GM18498 (cell line): ENCODE data around the gene BTD.
A peak's percentile ranks its signal among the peaks of the same experiment; 100 is the strongest.
"Not testable (repeated sequence)": the region's sequence is repeated elsewhere in the genome, so short reads cannot be mapped to it uniquely, and the experiment has no call there.

Experiments used
- ATAC-seq: cut with Tn5 transposase; IDR thresholded peaks from one replicate; pipeline ENCODE4 v1.9.1; 2021; ENCODE audit warnings: mild to moderate bottlenecking, moderate library complexity; ENCODE audit not compliant: unreplicated experiment

The BTD gene

DNA sequence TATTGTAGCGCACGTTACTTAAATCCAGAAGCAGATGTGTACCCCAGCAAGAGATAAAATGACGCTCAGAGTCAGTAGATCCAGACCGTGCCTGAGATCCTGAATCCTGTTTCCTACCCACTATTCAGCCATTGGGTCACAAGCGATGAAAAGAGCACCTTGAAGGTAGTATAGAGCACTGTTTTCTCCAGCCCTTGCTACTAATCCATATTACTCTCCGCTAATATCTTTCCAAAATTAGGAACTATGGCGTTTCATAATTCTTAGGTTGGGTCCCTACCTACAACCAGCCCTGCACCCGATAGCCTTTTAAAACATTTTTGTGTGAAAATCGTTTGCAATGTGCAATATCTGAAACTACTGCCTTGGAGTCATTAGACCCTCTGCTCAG is 596 bp downstream of the BTD start:
- ATAC-seq = peak; percentile 13

DNA sequence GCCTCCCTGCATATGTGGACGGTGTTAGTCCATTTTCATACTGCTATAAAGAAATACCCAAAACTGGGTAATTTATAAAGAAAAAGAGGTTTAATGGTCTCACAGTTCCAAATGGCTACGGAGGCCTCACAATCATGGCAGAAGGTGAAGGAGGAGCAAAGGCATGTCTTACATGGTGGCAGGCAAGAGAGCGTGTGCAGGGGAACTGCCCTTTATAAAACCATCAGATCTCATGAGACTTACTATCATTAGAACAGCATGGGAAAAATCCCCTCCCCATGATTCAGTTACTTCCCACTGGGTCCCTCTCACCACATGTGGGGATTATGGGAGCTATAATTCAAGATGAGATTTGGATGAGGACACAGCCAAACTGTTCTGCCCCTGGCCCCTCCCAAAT is 1.3 kb downstream of the BTD start:
- ATAC-seq = not testable (repeated sequence)

DNA sequence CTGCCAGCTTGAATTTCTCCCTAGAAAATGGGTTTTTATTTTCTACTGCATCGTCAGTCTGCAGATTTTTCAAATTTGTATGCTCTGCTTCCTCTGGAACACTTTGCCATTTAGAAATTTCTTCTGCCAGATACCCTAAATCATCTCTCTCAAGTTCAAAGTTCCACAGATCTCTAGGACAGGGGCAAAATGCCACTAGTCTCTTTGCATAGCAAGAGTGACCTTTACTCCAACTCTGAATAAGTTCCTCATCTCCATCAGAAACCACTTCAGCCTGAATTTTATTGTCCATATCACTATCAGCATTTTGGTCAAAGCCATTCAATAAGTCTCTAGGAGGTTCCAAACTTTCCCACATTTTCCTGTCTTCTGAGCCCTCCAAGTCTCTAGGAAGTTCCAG is 3.0 kb downstream of the BTD start:
- ATAC-seq = not testable (repeated sequence)

DNA sequence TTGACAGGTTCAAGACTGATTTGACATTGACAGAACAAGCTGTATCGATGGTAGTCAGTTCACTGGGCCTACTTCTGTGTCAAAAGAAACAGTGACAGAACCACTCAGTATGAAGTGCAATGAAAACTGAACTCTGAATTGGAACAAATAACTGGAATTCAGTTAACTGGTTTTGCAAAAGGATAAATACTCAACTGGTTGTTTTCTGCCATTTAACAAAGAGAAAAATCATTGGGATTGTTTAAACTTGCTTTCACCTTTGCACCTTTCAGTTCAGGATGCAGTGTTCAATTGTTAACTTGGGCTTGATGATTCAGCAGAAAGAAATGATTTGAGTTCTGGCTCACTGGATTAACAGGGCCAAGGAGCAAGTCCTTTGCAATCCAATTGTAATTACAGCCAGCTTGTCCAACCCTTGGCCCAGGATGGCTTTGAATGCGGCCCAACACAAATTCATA is 4.9 kb downstream of the BTD start:
- ATAC-seq = no peak

DNA sequence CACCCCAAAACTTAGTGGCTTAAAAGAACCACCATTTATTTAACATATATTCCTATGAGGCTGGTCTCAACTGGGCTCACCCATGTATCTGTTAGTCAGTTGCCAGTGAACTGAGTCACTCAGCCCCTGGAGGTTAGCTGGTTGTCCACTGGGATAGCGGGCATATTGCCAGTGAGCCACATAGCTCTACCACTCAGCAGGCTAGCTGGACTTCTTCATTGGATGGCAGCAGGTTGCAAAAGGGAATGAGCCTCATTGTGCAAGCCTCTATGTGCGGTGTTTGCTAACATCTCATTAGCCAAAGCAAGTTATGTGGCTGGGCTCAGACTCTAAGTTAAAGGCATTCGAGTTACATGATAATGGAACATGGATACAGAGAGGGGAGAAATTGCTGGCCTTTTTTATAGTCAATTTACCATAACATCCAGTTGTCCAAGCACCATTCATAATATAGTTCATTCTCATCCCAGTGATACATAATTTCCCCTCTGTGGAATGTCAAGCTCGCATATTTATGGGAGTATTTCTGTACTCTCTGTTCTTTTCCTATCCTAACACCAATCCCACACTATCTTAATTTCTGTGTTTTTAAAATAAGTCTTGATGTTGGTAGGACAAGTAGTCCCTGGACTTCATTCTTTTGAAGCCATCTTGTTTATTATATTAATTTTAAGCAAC is 8.7 kb downstream of the BTD start:
- no peak for ATAC-seq

DNA sequence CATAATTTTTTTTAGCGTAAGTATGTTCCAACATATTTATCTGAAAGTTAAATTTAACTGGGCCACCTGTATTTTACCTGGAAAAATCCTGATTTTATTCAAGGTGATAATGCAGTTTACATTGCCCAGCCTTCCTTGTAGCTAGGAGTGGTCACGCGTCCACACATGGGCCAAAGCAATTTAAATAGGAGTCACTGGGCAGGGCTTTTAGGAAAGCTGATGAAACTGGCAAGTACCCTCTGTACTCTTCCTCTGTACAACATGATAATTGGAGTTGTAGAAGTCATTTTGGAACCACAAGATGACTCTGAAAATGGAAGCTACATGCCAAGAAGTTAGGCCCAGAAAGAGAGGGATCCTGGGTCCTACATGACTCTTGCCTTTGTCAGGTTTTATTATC is 9.5 kb downstream of the BTD start:
- ATAC-seq = no peak

DNA sequence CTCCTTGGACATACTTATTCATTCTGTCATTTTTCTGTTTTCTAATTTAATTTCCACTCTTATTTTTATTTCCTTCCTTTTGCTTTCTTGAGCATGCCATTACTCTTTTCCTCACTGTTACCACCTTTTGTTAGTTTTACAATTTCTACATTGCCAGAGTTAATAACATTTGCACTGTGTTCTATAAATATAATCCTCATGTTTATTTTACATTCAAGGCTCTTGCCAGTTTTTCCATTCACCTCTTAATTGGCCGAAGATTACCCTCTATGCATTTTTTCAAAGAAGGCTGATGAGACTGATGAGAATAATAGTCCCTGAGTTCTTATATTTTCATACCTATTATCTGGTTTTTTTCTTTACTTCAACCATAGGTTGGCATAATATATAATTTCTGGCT is 10.5 kb downstream of the BTD start:
- ATAC-seq = no peak

DNA sequence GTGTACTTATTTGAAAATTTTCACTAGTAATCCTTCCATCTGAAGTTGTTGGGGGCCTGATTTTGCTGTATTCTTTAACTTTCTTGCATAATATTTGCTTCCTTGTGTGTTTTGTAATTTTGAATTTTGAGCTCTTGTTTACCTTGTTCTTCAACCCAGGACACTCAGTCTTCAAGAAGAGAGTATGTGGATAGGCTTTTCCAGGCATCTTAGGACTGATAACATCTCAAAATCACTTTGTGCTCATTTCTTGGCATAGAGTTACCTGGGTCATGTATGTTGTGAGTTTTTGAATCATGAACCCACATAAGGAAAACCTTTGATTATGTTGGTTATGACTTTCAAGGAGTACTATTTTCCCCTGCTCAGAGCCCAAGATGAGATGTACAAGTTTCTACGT is 13.4 kb downstream of the BTD start:
- no peak for ATAC-seq

DNA sequence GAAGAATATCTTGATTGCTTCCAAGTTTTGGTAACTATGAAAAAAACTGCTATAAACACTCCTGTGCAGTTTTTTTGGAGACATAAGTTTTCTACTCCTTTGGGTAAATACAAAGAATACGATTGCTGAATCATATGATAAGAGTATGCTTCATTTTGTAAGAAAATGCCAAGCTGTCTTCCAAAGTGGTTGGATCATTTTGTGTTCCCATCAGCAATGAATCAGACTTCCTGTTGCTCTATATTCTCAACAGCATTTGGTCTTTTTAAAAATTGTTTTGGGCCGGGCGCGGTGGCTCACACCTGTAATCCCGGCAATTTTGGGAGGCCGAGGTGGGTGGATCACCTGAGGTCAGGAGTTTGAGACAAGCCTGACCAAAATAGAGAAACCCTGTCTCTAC is 14.5 kb downstream of the BTD start:
- ATAC-seq = no peak

DNA sequence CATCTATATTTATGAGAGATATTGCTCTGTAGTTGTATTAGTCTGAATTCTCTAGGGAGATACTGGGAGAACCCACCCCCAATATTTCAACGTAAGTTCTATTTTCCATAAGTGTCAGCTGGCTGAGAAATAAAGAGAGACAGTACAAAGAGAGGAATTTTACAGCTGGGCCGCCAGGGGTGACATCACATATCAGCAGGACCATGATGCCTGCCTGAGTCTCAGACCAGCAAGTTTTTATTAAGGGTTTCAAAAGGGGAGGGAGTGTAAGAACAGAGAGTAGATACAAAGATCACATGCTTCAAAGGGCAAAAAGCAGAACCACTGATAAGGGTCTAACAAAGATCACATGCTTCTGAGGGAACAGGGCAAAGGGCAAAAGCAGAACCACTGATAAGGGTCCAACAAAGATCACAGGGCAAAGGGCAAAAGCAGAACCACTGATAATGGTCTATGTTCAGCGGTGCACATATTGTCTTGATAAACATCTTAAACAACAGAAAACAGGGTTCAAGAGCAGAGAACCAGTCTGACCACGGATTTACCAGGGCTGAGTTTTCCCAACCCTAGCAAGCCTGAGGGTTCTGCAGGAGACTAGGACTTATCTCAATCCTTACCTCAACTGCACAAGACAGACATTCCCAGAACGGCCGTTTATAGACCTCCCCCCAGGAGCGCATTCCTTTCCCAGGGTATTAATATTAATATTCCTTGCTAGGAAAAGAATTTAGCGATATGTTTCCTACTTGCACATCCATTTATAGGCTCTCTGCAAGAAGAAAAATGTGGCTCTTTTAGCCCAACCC is 18.3 kb downstream of the BTD start:
- not testable (repeated sequence) for ATAC-seq

DNA sequence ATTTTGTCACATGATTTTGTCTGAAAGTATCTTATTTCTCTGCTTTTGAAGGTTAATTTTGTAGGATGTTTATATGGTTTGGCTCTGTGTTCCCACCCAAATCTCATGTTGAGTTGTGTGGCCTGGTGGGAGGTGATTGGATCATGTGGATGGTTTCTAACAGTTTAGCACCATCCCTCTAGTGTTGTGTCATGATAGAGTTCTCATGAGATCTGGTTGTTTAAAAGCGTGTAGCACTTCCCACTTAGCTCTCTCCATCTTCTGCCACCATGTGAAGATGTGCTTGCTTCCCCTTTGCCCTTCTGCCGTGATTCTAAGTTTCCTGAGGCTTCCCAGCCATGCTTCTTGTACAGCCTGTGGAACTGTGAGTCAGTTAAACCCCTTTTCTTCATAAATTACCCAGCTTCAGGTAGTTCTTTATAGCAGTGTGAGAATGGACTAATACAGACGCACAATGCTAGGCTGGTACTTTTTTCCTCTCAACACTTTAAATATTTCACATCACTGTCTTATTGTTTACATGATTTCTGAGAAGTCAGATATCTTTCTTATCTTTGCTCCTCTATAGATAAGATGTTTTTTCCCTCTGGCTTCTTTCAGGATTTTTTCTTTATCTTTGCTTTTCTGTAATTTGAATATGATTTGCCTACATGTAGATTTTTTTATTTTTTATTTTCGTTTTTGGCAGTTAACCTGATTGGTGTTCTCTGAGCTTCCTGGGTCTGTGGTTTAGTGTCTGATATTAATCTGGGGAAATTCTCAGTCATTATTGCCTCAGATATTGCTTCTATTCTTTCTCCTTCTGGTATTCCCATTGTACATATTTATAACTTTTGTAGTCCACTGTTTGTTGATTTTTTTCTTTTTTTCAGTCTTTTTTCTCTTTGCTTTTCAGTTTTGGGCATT is 22.2 kb downstream of the BTD start:
- no peak for ATAC-seq

DNA sequence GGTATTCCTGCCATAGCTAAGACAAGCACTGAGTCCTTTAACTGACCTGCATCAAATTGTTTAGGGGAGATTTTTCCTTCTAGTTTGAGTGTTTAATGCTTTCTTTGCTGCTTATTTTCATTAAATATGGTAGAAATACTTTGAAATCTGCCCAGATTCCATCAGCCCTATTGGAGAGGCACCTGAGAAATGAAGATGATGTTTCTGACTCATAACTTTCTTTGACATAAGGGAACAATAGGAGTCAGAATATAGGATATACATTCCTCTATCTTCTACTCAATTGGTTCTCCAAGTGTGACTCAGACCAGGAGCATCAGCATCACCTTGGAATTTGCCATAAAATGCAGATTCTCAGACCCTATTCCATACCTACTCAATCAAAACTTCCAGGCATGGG is 27.4 kb downstream of the BTD start:
- no peak for ATAC-seq

DNA sequence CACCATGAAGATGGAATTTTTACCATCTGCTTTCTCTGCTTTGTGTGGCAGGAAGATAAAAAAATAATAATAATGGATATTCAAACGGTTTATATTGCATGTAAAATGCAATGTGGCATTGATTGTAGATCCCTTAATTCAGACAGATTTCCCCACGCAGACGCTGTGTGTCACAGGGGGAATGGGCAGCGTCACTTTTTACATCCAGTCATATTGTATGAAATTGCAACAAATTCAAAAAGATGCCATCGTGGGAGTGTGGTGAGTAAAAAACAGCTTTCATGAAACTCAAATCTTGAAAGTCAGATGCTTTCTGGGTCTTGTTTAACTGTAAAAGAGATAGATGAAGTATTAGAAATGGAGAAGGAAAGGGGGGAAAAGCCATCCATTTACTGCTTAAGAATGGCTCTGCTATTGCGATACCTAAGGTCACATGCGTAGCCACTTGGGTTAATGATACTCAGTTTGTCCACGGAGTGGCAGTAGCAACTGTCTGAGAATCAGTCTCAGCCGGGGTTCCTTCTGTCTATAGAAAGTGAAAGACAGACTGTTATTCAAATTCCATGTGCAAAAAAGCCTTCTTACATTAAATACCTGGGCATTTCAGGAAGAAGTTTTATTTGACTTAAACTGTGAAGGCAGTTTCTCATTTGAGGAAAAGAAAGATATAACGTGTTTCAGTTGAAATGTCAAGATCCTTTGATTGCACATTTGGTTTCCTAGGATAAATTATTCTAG is 28.5 kb downstream of the BTD start:
- ATAC-seq = peak; percentile 98

DNA sequence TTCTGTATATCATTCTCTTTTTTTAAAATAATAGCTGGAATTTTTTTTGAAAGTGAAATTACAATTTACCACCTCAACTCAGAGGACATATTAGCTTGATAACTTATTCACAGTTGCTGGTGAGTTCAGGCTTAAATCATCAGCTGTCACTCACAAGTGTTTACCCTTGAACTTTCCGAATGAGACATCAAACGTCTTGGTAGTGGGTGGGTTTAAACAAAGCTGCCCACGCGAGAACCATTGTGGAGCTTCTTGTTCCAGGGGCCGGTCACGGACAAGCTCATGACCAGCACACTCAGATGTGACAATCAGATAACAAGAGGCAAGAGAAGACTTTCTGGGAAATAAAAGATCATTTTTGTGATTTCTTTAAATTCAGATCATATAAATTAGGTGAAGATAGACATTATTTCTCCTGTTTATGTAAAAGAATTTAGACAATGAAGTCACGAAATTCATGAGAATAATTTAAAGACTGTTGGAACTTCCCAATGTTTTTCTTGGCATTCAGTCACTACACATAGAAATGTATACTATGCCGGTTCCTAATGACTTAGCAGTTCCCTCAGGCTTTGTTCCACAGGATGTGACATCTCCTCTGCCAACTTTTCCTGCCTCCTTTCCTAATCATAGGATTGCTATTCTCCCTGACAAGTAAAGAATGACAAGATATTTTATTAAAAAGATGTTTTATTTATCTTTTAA is 29.3 kb downstream of the BTD start:
- peak; percentile 53 for ATAC-seq

DNA sequence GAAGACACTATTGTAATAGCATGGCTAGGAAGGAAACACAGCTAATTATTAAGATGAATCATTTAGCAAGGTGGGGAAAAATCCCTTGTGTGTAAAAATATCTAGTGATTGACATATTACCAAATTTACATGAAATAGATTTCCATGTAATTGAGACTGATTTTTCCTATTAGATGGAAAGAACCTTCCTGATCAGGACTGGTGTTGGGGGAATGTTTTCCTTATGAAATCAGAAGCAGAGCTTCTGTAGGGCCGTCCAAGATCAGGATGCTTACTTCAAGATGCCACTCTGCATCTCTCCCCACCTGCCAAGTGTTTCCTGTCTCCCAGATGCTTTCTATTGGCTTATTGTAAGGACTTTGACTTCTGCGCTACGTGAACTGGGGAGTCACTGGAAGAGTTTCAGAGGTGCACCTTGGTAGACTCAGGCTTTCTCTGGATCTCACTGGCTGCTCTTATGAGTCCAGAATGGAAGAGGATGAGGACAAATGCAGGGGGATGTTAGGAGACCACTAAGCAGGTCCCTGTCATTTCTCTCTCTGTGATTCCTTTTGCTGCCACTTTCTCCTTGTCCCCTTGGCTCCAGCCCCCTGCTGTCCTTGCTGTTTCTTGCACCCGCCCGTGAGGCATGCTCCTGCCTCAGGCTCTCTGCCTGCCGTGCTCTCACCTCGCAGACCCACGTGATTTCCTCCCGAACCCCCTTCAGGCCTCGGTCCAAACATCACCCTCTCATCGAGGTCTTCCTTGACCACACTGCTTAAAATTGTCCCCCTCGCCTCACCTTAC is 30.1 kb downstream of the BTD start:
- no peak for ATAC-seq

DNA sequence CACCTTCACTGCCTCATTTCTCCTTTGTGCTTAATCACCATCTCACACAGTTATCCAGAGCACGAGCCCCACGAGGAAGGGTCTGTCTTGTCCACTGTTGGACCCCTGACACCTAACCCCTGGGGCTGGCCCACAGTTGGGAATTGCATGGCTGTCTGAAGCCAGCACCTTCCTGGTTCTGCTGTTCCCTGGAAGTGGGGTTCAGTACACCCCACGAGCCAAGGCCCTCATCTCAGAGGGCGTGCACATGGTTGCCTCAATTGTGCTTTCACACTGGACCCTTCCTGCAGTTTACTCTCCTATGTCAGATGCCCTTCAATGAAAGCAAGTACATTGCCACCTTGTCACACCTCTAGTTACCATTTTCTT is 30.7 kb downstream of the BTD start:
- ATAC-seq = no peak

DNA sequence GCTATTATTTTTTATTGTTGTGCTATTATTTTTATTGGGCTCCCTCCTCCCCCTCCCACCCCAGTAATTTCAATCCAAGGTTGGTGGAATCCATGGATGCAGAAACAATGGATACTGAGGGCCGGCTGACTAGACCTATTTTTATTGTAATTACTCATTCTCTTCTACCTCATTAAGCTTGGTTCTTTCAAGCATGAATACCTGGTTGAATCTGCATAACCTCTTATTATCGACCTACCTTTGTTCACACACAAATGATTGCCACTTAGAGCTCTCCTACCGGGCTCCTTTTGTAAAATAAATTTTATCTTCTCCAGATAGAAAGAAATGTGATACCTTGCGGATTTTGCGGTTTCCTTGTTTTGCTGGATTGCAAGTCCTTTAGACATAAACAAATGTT is 31.6 kb downstream of the BTD start:
- no peak for ATAC-seq

DNA sequence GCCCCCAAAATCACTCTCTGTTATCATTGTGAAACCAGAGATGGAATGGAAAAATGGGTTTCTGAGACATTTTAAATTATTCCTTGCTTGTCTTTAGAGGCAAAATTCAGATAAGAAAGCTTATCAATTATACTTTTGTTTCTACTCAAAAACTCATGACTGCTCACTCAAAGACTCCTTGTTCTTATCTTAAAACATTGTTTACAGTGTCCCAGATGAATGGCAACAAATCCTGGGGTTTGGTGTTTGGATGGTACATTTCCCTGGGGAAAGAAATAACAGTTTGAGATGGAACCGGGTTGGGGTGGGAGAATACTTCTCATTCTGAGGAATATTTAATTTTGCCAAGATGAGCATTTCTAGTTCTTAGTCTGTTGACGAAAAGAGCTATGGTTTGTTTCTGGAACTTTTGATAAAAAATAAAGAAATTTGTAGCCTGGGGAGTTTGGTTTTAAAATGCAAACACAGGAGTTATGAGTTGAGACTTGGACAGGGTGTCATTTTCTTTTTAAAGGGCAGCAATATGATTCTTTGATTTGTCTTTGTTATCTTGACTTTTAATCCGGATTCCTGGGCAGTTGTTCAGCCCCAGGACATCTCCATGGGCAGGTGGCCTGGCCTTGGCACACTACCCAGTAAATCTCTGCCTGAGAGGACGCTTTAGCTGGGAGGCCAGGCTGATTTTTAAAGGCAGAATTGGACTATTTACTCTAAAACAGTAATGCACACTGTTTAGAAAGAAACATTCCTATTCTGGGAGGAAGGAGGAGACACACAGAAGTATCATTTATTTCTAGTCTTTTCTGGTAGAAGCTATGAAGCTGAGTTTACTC is 32.4 kb downstream of the BTD start:
- ATAC-seq = no peak

DNA sequence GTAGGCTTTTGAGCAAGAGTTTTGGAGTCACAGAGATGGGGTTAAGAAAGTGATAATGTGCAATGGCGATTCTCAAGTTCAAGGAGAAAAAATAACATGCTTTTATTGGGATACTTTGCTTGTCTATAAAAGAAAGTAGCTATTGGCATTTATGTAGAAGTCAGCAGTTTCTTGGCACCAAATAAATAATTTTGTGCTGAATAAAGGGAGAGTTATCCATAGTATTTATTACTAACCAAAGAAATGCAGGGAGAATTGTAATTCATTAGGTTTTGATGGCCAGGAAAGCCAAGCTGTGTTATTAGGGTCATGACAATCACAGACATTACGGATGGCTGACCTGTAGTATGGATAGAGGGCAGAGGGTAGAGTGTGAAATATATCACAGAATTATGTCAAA is 33.1 kb downstream of the BTD start:
- ATAC-seq = no peak
